Liver (tissue), 9 donors: ENCODE results near the gene BCAR3. TPM values are rescaled to one million over a fixed set of nuclear protein-coding genes. Genes with fewer than 3 reads are reported as not detected.
A peak's percentile ranks its signal among the peaks of the same experiment; 100 is the strongest.

ENCODE experiments used
- DNase-seq: peaks from one replicate; pipeline ENCODE4 v3.0.0-alpha.2; 2017; ENCODE audit warnings: low spot score
- H3K27ac ChIP-seq, 2 donors: one replicate each; pipeline ENCODE4 v1.7.0; 2013; ENCODE audit warnings: inconsistent platforms in 2 of 2, low read length in 2 of 2, control low read depth in 1 of 2, low read depth in 1 of 2, mild to moderate bottlenecking in 1 of 2
- H3K27me3 ChIP-seq, 4 donors: one replicate each; pipeline versions ENCODE4 v1.6.1 to v1.7.0; 2013; ENCODE audit warnings: low read length in 3 of 4, inconsistent platforms in 1 of 4, mild to moderate bottlenecking in 1 of 4, moderate library complexity in 1 of 4; ENCODE audit not compliant: control insufficient read depth in 4 of 4, insufficient read depth in 4 of 4
- H3K36me3 ChIP-seq, 4 donors: one replicate each; pipeline versions ENCODE4 v1.6.1 to v1.7.0; 2013; ENCODE audit warnings: low read length in 3 of 4, mild to moderate bottlenecking in 3 of 4, low read depth in 1 of 4, moderate library complexity in 1 of 4; ENCODE audit not compliant: control insufficient read depth in 4 of 4, insufficient read depth in 3 of 4
- H3K4me1 ChIP-seq, 4 donors: one replicate each; pipeline versions ENCODE4 v1.6.1 to v1.7.0; 2013; ENCODE audit warnings: low read length in 3 of 4, mild to moderate bottlenecking in 3 of 4, moderate library complexity in 1 of 4; ENCODE audit not compliant: control insufficient read depth in 4 of 4, insufficient read depth in 4 of 4
- H3K4me3 ChIP-seq, 3 donors: one replicate each; pipeline versions ENCODE4 v1.6.1 to v1.7.0; 2013; ENCODE audit warnings: low read length in 3 of 3, control low read depth in 1 of 3, low read depth in 1 of 3, mild to moderate bottlenecking in 1 of 3
- H3K9ac ChIP-seq, 2 donors: one replicate each; pipeline ENCODE4 v1.7.0; 2013; ENCODE audit warnings: low read length in 2 of 2, mild to moderate bottlenecking in 2 of 2, moderate library complexity in 2 of 2, control low read depth in 1 of 2, low read depth in 1 of 2
- H3K9me3 ChIP-seq, 4 donors: one replicate each; pipeline versions ENCODE4 v1.6.1 to v1.7.0; 2013; ENCODE audit warnings: low read length in 3 of 4; ENCODE audit not compliant: control insufficient read depth in 4 of 4
- FOXA1 ChIP-seq: IDR thresholded peaks from 2 replicates; pipeline ENCODE4 v1.6.1; 2016; ENCODE audit warnings: antibody characterized with exemption
- FOXA2 ChIP-seq: IDR thresholded peaks from 2 replicates; pipeline ENCODE4 v1.6.1; 2016; ENCODE audit warnings: antibody characterized with exemption
- GABPA ChIP-seq, 2 donors: IDR thresholded peaks in 1 of 2; conservative IDR thresholded peaks in 1 of 2; 2 replicates each; pipeline ENCODE4 v1.6.1; 2016; ENCODE audit warnings: antibody characterized with exemption in 2 of 2, mild to moderate bottlenecking in 1 of 2, moderate library complexity in 1 of 2
- HNF4G ChIP-seq: IDR thresholded peaks from 2 replicates; pipeline ENCODE4 v1.6.1; 2016; ENCODE audit warnings: antibody characterized with exemption
- NR2F2 ChIP-seq: IDR thresholded peaks from 2 replicates; pipeline ENCODE4 v1.6.1; 2016; ENCODE audit warnings: antibody characterized with exemption
- RAD21 ChIP-seq, 2 donors: IDR thresholded peaks; 2 replicates each; pipeline ENCODE4 v1.6.1; 2016; ENCODE audit warnings: antibody characterized with exemption in 2 of 2, mild to moderate bottlenecking in 2 of 2
- RXRA ChIP-seq, 2 donors: IDR thresholded peaks; 2 replicates each; pipeline ENCODE4 v1.6.1; 2017 to 2018; ENCODE audit warnings: antibody characterized with exemption in 2 of 2, mild to moderate bottlenecking in 1 of 2
- SP1 ChIP-seq: IDR thresholded peaks from 2 replicates; pipeline ENCODE4 v1.6.1; 2018; ENCODE audit warnings: antibody characterized with exemption, mild to moderate bottlenecking
- TAF1 ChIP-seq: conservative IDR thresholded peaks from 2 replicates; pipeline ENCODE4 v1.6.1; 2016; ENCODE audit warnings: antibody characterized with exemption, mild to moderate bottlenecking
- YY1 ChIP-seq: IDR thresholded peaks from 2 replicates; pipeline ENCODE4 v1.6.1; 2016; ENCODE audit warnings: antibody characterized with exemption, mild to moderate bottlenecking
- WGBS: extraction: QIAGEN DNeasy Blood & Tissue Kit; methylation state at CpG from one replicate; pipeline ENCODE4 v1.1.7; 2013; 5-methylcytosine and 5-hydroxymethylcytosine counted together
- polyA plus RNA-seq, 2 donors: library from polyadenylated mRNA; stranded (reverse) in 1 of 2; unstranded in 1 of 2; fragments of 200-250 nt in 1 of 2; fragments of >200 nt in 1 of 2; fragmentation: Nextera tagmentation in 1 of 2; extraction: Ambion mirVana in 1 of 2; gene quantifications; one replicate each; pipeline versions ENCODE4 v1.2.1 to v1.2.3, GENCODE V29; 2013 to 2015
- total RNA-seq, 2 donors: library from RNA; depleted of rRNA; stranded (reverse); fragments of >200 nt; gene quantifications; one replicate each; pipeline ENCODE4 v1.2.3, GENCODE V29; 2014
- TF ChIP-seq, protein P1 (sequence below): IDR thresholded peaks from 2 replicates; pipeline ENCODE4 v1.6.1; 2016; ENCODE audit warnings: antibody characterized with exemption
- TF ChIP-seq, protein P2 (sequence below): fragments of 150-350 bp; IDR thresholded peaks from 2 replicates; pipeline ENCODE4 v1.5.1; 2017; ENCODE audit warnings: improper control_type of control experiment, low read depth, low read length; ENCODE audit not compliant: missing input control
- TF ChIP-seq, protein P3 (sequence below): IDR thresholded peaks from 2 replicates; pipeline ENCODE4 v1.6.1; 2016; ENCODE audit warnings: antibody characterized with exemption, mild to moderate bottlenecking
- TF ChIP-seq, protein P4 (sequence below): IDR thresholded peaks from 2 replicates; pipeline ENCODE4 v1.6.1; 2016; ENCODE audit warnings: antibody characterized with exemption
- TF ChIP-seq, protein P5 (sequence below): IDR thresholded peaks from 2 replicates; pipeline ENCODE4 v1.6.1; 2016; ENCODE audit warnings: antibody characterized with exemption
- donor health status: healthy.
- donor health status: healthy.
- donor health status: healthy.
- donor health status: healthy.
- donor health status: healthy.

Gene BCAR3
- total and polyA plus RNA-seq, 4 donors = 2.8 to 10.3 (median 7.7) TPM

DNA sequence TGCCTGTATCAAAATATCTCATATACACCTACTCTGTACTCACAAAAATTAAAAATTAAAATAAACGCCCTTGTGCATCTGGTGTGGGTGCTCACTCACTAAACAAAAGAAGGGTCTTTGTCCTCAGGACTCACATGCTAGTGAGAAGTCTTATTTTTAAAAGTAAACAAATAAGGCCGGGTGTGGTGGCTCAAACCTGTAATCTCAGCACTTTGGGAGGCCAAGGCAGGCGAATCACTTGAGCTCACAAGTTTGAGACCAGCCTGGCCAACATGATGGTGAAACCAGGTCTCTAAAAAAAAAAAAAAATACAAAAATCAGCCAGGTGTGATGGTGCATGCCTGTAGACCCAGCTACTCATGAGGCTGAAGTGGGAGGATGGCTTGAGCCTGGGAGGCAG is 51.5 kb downstream of the BCAR3 start:
- no peaks in the 10 kb centered on the region for H3K27me3 ChIP-seq
- WGBS = 79% methylated on average over 3 of the region's 3 CpGs
- H3K9ac ChIP-seq = no peak overlapping the region
- no peak overlapping the region for H3K4me3 ChIP-seq
- no peaks in the 10 kb centered on the region for H3K4me1 ChIP-seq
- no peaks in the 10 kb centered on the region for H3K36me3 ChIP-seq
- H3K9me3 ChIP-seq = no peaks in the 10 kb centered on the region
- no peak overlapping the region for H3K27ac ChIP-seq
- no peak for TF ChIP-seq FOXA1
- TF ChIP-seq, protein P1, sequence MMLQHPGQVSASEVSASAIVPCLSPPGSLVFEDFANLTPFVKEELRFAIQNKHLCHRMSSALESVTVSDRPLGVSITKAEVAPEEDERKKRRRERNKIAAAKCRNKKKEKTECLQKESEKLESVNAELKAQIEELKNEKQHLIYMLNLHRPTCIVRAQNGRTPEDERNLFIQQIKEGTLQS = no peak
- no peak for TF ChIP-seq FOXA2
- TF ChIP-seq RXRA (IDR thresholded peaks at IDR 0.05) = no peak
- DNase-seq = no peak

DNA sequence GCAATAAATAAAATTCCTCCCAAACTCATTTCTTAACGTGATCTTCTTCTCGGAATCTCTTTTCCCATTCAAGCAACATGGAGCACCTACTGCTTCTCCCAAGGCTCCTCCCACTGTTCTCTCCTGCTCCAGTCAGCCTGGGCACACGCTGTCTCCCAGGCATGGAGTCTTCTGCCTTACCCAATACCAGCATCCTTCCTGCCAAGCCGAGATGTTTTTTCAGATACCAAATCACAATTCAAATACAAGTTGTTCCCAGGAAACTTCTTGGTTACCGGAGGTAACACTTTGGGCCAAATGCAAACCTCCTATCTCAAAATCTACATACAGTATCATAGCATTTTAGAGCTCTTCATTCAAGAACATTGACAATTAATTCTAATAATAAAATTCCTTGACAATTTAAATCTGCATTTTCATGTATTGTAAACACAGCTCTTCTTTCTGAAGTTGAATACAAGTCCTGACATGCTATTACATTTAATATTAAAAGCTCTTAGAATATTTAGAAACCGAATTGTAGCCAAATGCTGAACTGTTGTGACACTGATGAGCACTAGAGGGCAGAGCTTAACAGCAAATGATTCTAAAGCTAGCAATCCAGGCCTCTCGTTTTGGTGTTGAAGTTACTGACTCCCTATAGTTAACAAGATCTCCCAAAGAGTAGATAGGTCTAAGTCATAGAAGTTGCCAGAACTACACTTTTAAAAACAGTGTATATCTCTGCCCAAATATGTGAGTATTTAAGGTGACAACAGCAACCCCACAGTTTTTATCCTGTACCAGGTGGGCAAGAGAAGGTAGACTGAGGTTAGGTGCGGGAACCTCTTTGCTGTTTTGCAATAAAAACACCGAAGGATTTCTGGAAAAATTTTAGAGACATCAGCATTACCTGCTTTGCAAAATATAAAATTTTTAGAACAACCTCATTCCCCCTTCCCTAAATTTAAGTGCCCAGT is 52.3 kb downstream of the BCAR3 start:
- H3K36me3 ChIP-seq = no peaks in the 10 kb centered on the region
- 45% methylated on average over 9 of the region's 9 CpGs for WGBS
- no peaks in the 10 kb centered on the region for H3K27me3 ChIP-seq
- H3K4me3 ChIP-seq = no peak overlapping the region
- H3K27ac ChIP-seq = no peak overlapping the region
- no peaks in the 10 kb centered on the region for H3K4me1 ChIP-seq
- TF ChIP-seq RXRA (IDR thresholded peaks at IDR 0.05) (peak in 1 of 2 donors; percentile 8), RAD21 (IDR thresholded peaks at IDR 0.05) (peak; percentile 99 to 100)
- TF ChIP-seq, protein P2, sequence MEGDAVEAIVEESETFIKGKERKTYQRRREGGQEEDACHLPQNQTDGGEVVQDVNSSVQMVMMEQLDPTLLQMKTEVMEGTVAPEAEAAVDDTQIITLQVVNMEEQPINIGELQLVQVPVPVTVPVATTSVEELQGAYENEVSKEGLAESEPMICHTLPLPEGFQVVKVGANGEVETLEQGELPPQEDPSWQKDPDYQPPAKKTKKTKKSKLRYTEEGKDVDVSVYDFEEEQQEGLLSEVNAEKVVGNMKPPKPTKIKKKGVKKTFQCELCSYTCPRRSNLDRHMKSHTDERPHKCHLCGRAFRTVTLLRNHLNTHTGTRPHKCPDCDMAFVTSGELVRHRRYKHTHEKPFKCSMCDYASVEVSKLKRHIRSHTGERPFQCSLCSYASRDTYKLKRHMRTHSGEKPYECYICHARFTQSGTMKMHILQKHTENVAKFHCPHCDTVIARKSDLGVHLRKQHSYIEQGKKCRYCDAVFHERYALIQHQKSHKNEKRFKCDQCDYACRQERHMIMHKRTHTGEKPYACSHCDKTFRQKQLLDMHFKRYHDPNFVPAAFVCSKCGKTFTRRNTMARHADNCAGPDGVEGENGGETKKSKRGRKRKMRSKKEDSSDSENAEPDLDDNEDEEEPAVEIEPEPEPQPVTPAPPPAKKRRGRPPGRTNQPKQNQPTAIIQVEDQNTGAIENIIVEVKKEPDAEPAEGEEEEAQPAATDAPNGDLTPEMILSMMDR = peak; percentile 90
- TF ChIP-seq, protein P1 = no peak
- no peaks in the 10 kb centered on the region for H3K9me3 ChIP-seq
- no peak for DNase-seq
- no peak overlapping the region for H3K9ac ChIP-seq

DNA sequence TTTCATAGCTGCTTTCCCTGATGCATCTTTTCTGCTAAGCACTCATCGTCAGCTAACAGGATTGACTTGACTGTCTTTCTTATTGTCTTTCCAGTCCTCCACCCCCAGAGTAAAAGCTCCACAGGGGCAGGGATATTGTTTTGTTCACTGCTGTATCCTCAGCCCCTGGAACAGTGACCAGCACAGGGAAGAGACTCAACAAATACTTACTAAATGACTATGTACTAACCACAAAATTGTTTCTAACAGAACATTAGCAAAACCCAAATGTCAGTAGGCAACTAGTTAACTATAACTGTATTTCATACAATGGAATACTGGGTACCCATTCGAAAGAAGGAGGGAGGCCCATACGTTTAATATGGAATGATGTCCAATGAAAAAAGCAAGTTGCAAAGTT is 53.0 kb downstream of the BCAR3 start:
- Histone ChIP-seq H3K27ac (no peak overlapping the region), H3K27me3 (no peaks in the 10 kb centered on the region), H3K9me3 (no peaks in the 10 kb centered on the region), H3K4me3 (no peak overlapping the region), H3K4me1 (no peaks in the 10 kb centered on the region), H3K36me3 (no peaks in the 10 kb centered on the region), H3K9ac (no peak overlapping the region)
- 93% methylated on average over 3 of the region's 3 CpGs for WGBS
- TF ChIP-seq RXRA (IDR thresholded peaks at IDR 0.05) (no peak), YY1 (no peak), SP1 (no peak), FOXA1 (no peak), HNF4G (no peak), TAF1 (no peak), FOXA2 (no peak), RAD21 (IDR thresholded peaks at IDR 0.05) (no peak), GABPA (IDR thresholded peaks at IDR 0.05 in 1 of 2, conservative IDR thresholded peaks at IDR 0.05 in 1 of 2) (no peak), NR2F2 (no peak)
- TF ChIP-seq, protein P3, sequence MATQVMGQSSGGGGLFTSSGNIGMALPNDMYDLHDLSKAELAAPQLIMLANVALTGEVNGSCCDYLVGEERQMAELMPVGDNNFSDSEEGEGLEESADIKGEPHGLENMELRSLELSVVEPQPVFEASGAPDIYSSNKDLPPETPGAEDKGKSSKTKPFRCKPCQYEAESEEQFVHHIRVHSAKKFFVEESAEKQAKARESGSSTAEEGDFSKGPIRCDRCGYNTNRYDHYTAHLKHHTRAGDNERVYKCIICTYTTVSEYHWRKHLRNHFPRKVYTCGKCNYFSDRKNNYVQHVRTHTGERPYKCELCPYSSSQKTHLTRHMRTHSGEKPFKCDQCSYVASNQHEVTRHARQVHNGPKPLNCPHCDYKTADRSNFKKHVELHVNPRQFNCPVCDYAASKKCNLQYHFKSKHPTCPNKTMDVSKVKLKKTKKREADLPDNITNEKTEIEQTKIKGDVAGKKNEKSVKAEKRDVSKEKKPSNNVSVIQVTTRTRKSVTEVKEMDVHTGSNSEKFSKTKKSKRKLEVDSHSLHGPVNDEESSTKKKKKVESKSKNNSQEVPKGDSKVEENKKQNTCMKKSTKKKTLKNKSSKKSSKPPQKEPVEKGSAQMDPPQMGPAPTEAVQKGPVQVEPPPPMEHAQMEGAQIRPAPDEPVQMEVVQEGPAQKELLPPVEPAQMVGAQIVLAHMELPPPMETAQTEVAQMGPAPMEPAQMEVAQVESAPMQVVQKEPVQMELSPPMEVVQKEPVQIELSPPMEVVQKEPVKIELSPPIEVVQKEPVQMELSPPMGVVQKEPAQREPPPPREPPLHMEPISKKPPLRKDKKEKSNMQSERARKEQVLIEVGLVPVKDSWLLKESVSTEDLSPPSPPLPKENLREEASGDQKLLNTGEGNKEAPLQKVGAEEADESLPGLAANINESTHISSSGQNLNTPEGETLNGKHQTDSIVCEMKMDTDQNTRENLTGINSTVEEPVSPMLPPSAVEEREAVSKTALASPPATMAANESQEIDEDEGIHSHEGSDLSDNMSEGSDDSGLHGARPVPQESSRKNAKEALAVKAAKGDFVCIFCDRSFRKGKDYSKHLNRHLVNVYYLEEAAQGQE = no peak
- TF ChIP-seq, protein P4, sequence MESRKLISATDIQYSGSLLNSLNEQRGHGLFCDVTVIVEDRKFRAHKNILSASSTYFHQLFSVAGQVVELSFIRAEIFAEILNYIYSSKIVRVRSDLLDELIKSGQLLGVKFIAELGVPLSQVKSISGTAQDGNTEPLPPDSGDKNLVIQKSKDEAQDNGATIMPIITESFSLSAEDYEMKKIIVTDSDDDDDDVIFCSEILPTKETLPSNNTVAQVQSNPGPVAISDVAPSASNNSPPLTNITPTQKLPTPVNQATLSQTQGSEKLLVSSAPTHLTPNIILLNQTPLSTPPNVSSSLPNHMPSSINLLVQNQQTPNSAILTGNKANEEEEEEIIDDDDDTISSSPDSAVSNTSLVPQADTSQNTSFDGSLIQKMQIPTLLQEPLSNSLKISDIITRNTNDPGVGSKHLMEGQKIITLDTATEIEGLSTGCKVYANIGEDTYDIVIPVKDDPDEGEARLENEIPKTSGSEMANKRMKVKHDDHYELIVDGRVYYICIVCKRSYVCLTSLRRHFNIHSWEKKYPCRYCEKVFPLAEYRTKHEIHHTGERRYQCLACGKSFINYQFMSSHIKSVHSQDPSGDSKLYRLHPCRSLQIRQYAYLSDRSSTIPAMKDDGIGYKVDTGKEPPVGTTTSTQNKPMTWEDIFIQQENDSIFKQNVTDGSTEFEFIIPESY = no peak
- TF ChIP-seq, protein P5, sequence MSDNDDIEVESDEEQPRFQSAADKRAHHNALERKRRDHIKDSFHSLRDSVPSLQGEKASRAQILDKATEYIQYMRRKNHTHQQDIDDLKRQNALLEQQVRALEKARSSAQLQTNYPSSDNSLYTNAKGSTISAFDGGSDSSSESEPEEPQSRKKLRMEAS = no peak
- TF ChIP-seq, protein P2 = no peak
- no peak for DNase-seq
